Activated CD8-positive, alpha-beta memory T cell treated with anti-CD3 and anti-CD28 coated beads, Interleukin-2, amount 50 U/mL, for 4 hours (primary cell): ENCODE data around the gene KIF13A.
"Not testable (repeated sequence)": the region's sequence is repeated elsewhere in the genome, so short reads cannot be mapped to it uniquely, and the experiment has no call there.

Source experiments
- DNase-seq: peaks from one replicate; pipeline ENCODE4 v3.0.0-alpha.2; 2020

Gene KIF13A

DNA sequence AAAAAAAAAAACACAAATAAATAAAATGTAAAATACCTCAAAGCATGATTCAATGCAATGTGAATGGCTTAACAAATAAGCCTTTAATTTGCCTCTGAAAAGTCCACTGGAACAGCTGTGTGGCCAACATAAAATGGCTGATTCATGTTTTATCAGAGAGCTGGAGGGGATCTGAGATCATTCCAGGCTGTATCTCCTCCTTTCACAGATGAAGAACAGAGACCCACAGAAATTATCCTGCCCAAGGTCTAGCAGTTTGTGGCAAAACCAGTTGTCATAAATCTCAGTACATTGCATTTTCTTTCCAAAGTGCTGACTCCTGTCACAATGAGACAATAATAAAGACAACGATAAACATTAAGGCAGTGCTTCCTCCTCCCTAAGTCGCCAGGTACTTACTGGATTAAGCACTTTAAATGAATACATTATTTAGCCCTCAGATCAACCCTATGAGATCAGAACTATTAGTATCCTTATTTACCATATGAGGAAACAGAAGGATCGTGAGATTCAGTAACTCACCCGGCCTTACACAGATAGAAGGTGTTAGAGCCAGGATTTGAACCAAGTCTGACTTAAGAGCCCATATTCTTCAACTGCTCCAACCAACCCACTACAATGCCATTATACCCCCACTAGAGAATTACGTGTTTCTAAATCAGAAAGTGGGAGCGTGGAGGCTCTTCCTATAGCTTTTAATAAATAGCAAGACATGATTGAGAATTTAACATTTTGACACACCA lies 118.3 kb downstream of the KIF13A start:
- no peak for DNase-seq

DNA sequence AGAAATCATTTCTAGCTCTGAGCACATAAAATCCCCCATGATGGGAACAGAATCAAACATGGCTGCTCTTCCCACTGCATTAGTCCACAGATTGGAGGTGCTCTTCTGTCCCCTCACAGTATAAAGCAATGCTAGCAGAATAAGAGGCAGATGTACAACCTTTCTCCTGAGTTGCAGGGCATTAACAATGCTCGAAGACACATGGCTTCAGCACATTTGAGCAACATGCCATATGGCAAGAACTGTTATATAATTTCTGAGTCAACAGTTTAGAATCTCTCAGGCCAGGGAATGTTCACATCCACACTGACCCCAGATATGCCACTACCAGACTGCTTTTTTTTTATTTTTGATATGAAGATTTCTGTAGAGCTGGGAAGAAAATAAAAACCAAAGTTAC lies 119.6 kb downstream of the KIF13A start:
- DNase-seq = no peak

DNA sequence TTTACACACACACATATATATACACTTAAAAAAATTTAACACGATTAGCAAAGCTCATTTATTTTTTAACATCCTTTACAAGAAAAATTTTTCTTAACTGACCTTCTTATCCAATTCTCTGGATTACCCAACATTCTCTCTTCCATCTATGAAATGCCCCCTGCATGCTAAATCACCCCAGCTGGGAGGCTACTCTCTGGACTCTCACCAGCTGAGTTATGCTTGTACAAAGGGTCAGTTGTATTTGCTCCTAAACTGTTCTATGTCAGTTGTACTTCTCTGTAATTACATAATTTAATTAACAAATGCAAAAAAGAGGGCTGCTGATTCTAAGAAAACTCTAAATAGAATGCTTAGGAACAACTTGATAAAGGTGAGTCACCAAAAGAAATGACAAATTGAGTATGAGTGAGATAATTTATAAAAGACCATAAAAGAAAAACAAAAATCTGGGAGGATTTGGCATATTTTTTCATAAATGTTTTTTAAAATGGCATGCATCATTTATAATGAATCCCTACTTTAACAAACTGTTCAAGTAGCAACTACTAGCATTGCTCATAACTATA lies 120.5 kb downstream of the KIF13A start:
- DNase-seq = no peak

GRCh38 chr6:17865798-17866725 lies 121.4 kb downstream of the KIF13A start:
- DNase-seq = no peak

DNA sequence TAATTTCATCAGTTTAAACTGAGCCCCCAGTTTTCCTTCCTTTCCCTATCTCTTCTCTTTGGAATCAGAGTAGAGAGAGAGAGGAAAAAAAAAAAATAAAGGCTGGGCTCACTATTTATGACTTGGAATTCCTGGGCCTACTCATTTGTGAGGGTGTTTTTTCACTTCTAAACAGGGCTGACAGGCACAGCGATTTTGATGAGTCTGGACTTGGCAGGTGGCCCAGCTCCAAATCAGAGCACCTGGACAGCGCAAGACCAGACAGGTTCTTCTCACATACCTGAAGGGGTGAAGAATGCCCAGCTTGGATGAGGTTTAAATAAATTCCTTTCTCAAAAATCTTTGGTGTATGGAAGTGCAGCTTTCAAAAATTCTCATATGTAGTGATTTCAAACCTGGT lies 122.2 kb downstream of the KIF13A start:
- no peak for DNase-seq

- DNase-seq = no peak
Measured at GRCh38 chr6:17863901-17864754, 123.3 kb downstream of the KIF13A start.

- no peak for DNase-seq
Measured at GRCh38 chr6:17861361-17861760, 126.1 kb downstream of the KIF13A start.

GRCh38 chr6:17859846-17860245 lies 127.6 kb downstream of the KIF13A start:
- DNase-seq = no peak

- DNase-seq = no peak
Measured at GRCh38 chr6:17858584-17858983, 128.9 kb downstream of the KIF13A start.

GRCh38 chr6:17857188-17857587 lies 130.2 kb downstream of the KIF13A start:
- not testable (repeated sequence) for DNase-seq

DNA sequence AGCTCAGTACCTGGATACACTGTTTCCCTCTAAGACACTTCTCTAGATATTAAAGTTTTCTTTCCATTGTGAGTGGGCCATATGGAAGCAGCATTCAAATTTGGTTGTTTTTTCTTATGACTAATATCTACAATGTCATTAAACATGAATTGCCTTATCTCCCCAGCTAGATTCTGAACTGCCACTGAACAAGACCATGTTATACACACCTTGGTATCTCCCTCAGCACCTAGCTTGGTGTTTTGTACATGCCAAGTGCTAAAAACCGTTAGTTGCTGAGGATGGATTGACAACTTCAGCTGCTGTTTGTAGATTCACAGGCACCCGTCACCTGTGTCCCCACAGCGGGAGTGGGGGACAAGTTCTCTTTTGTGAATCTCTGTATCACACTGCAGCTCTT lies 131.1 kb downstream of the KIF13A start:
- no peak for DNase-seq

DNA sequence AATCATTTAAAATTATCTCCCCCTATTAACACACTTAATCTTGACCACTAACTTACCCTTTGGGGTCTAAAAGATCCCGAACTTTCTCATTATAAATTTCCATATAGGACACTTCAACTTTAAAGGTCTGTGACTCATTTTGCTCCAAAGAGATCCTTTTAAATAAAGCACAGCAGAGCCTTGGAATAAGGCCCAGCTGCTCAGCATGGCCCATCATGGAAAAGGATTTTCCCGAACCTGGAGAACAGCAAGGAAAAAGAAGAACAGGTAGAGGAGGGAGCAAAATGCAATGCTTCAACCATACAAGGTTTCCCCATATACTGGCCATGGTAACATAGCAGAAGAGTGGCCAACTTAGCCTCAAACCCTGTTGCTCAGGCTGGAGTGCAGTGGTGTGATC lies 132.1 kb downstream of the KIF13A start:
- DNase-seq = no peak

GRCh38 chr6:17853533-17853932 lies 133.9 kb downstream of the KIF13A start:
- no peak for DNase-seq

GRCh38 chr6:17851720-17852161 lies 135.7 kb downstream of the KIF13A start:
- DNase-seq = no peak

DNA sequence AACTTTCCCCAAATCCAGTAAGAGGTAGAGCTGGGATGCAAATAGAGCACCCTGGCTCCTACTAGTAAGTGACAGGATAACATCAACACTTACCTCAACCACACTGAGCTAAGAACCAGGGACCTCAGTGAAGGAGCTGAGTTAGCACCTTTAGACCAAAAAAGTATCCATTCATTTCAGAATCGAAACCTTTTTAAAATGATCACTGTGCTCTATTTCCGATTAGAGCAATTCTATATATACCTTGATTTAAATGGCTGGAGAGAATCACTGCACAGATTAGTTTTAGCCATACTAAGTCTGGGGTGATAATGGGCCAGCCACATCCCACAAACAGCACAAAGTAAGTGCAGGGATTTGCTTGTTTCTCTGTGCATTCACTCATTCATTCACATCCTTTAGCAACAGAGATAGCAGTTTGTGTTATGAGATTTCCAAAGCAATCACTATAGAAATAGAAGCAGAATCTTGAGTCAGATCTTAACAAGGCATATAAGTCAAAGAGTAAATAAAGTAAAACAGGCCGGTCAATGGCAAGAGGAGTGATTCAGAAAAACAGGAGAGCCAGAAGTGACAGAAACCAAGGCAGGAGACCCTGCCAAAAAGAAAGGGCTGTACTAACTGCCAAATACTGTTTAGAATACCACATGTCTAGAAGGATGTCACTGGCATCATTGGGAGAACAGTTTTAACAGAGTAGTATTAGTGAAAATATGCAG lies 136.3 kb downstream of the KIF13A start:
- no peak for DNase-seq

- DNase-seq = no peak
Measured at GRCh38 chr6:17850281-17850680, 137.2 kb downstream of the KIF13A start.

DNA sequence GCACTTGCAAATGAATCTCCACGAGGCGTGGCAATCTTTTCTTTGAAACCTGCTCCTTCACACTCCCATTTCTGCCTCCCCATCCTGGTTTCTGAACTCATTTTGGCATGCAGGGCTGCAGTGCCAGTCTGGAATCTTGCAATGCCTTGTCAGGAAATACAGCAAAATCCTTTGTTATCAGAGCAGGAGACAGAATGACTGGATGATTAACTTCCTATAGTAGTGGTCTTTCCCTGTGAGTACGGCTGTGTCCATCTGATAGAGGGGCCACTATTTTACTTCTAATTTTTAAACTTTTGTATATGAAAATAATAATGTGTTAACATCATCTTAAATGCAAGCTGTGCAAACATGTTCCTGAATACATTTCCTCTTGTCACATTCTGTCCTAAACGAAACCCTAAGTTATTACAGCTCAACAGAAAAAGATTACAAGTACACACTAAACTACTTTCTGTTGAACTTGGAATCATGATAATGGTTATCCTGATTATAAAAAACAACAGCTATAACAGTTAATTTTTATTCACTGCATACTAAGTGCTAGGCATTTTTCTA lies 140.2 kb downstream of the KIF13A start:
- DNase-seq = no peak

- no peak for DNase-seq
Measured at GRCh38 chr6:17846762-17847161, 140.7 kb downstream of the KIF13A start.

DNA sequence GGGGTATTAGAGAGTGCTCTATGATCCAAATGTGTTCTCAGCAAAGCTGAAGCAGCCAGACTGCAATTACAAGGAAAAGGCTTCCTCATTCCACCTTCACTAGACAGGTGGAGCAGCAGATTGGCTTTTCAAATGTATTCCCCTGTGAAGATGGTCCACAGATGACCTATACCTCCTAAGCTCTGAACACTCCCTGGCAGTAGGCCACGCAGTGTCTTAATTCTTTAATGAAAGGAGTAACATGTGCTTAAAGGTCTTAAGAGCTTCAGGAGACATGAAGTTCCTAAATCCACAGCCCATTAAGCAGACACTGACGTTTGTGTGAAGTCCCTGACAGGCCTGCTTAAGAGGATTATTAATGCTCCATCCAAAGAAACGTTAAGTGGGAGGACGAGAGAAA lies 141.8 kb downstream of the KIF13A start:
- DNase-seq = no peak

DNA sequence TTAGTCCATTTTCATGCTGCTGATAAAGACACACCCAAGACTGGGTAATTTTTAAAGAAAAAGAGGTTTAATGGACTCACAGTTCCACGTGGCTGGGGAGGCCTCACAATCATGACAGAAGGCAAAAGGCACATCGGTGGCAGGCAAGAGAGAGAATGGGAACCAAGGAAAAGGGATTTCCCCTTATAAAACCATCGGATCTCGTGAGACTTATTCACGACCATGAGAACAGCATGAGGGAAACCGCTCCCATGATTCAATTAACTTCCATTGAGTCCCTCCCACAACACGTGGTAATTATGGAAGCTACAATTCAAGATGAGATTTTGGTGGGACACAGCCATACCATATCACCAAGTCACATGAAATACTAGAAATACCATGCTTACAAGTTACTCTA lies 142.5 kb downstream of the KIF13A start:
- DNase-seq = not testable (repeated sequence)

GRCh38 chr6:17842934-17843821 lies 144.3 kb downstream of the KIF13A start:
- DNase-seq = no peak
